Posterior vena cava (tissue), 2 donors: Measurements from ENCODE around the gene N4BP3. TPM values are rescaled to one million over a fixed set of nuclear protein-coding genes. Genes with fewer than 3 reads are reported as not detected.
"Not testable (repeated sequence)": the region's sequence is repeated elsewhere in the genome, so short reads cannot be mapped to it uniquely, and the experiment has no call there.

ENCODE experiments used
- DNase-seq: peaks from one replicate; pipeline ENCODE4 v3.0.0-alpha.2; 2020; ENCODE audit warnings: low spot score
- intact Hi-C, 2 donors: fragments of 100-400 bp; cut with DNase I; formaldehyde crosslinking; loops; one replicate each; pipeline versions ENCODE4 v1.14.1 to v1.14.2; 2022 to 2023
- long read RNA-seq, 2 donors: library from polyadenylated mRNA; unstranded; transcript quantifications; one replicate each; pipeline ENCODE4 v2.0.0, GENCODE V29; 2020 to 2021
- total RNA-seq, 2 donors: library from RNA; stranded (reverse); fragmentation: NEBNext Ultra II Directional; extraction: Animal tissue kit (Norgen Biotek cat#: 25700); gene quantifications; one replicate each; pipeline ENCODE4 v1.2.1, GENCODE V29; 2021
- donor health status: DM: yes; HTN: yes; CAD: no.
- donor health status: DM: yes; HTN: yes; CAD: no.

N4BP3 gene, protein sequence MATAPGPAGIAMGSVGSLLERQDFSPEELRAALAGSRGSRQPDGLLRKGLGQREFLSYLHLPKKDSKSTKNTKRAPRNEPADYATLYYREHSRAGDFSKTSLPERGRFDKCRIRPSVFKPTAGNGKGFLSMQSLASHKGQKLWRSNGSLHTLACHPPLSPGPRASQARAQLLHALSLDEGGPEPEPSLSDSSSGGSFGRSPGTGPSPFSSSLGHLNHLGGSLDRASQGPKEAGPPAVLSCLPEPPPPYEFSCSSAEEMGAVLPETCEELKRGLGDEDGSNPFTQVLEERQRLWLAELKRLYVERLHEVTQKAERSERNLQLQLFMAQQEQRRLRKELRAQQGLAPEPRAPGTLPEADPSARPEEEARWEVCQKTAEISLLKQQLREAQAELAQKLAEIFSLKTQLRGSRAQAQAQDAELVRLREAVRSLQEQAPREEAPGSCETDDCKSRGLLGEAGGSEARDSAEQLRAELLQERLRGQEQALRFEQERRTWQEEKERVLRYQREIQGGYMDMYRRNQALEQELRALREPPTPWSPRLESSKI
- total RNA-seq, result 1 to 10 TPM; 1.7 to 1.8 TPM
- long read RNA-seq, donor 1, full-length matches to known transcripts, result 3 of 3 reads
- long read RNA-seq, donor 1, partial matches to known transcripts, result 0 of 3 reads
- long read RNA-seq, donor 1, other reads (novel, unspliced or antisense), result 0 of 3 reads
- long read RNA-seq, donor 2, full-length matches to known transcripts, result 12 of 14 reads
- long read RNA-seq, donor 2, partial matches to known transcripts, result 2 of 14 reads
- long read RNA-seq, donor 2, other reads (novel, unspliced or antisense), result 0 of 14 reads

DNA sequence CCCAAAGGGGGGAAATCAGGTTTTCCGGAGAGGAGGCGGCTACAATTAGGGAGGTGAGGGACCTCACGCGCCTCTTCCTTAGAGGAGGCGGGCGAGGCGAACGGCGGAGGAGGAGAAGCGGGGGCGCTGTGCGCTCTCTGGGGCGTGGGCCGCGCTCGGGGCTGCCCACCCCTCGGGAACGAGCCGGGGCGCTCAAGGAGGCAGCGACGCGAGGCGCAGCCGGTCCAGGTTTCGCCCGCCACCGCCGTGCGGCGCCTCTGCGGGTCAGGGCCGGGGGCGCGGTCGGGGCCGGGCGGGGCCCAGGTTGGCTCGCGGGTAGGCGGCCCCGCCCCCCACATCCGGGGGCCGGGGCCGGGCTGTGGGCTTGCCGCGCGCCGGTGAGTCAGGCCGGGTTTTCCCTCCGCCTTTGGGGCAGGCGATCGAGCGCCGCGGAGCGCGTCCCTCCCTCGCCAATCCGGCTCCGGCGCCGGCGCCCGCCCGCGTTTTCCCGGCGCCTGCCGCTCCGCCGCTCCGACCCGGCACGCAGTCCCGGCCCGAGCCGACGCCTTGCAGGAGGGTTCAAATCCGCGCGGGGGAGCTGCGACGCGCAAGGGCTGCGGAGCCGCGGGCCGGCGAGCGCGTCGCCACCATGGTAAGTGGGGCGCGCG is at the start of gene N4BP3:
Gene N4BP3, plus strand, starts transcription at position 392 of the 647 bp plus-strand sequence. CDS start 6,052 bp downstream, outside the sequence.
- DNase-seq, result no peak
- intact Hi-C loops, result no loop called here

DNA sequence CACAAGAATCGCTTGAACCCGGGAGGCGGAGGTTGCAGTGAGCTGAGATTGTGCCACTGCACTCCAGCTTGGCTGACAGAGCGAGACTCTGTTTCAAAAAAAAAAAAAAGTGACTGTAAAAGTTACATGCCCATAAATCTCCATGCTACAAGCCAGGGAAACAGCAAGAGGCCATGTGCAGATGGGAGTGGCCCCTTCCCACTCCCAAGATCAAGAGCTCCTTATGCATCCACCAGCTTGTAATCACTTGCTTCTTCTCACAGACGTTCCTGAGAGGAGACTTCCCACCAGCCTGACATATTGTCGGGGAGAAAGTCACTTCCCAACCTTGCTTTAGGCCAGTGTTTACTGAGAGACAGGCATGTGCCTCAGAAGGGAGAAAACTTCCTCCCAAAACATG is 45.6 kb upstream of the N4BP3 start:
- DNase-seq, result no peak
- intact Hi-C loops, result no loop called here

DNA sequence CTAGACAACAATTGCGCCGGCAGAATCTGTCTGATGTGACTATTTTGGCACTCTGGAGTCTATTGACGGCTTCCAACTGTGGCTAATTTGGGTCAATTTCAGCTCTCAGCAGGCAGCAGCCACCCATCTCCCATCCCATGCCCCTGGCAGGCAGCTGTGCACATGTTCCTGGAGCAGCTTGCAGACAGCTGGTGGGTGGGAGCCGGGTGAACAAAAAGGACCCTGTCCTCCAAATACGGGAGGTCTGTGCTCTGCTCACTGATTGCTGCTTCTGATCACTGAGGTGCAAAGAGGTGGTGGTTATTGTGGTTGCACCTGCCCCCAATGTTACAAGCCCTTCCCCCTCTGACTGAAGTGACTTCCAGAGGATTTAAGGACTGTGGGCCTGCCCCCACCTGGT is 45.0 kb upstream of the N4BP3 start:
- intact Hi-C loops, result no loop called here
- no peak for DNase-seq

DNA sequence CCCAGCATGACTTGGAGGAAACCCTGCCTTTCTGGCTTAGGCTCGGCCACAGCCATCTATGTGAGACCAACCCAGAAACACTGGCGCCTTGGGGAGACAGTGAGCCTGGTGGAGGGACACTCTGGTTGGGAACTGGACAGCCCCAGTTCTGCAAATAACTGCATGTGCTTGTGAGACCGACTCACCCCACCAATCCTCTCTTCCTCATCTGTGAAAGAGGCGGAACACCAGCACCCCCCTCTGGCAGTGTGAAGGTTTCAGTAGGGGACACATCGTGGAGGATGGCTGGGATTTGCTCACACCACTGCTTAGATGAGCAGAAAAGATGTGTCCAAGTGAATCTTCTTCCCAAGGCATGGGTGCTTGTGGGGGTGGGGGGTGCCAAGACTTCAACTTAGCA is 43.4 kb upstream of the N4BP3 start:
- DNase-seq, result no peak
- intact Hi-C loops, result no loop called here

DNA sequence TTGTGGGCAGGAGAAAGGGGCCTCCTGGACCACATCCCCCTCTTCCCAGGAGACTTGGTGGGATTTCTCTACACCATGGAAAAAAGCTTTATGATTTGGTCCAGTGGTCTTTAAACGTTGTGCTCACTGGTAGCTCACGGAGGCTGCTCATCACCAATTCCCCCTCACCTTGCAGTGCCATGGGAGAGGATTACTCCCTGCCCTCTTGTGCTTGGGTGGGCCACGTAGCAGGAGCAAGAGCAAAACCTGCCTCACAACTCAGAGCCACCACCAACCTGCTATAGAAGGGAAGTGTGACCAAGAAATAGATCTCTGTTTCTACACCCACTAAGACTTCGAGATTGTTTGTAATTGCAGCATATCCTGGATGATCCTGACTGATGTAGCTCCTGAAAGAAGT is 42.2 kb upstream of the N4BP3 start:
- DNase-seq, result no peak
- intact Hi-C loops, result no loop called here

DNA sequence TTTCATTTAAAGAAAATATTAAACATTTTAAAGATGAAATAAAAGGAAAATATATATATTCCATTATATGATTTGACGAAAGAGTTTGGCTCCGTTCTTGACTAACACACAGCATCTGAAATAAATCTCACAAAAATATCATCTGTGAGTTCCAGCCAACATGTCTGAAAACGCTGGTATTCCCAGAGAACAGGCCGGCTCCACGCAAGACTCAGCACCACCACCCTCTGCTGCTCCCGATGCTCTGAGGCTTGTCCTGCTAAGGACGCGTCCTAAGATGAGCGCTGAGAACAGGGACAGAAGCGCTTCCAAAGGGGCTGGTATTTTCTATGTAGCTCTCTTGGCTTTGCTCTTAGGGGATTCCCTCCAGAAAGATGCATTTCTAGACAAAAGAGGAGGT is 40.6 kb upstream of the N4BP3 start:
- DNase-seq, result no peak
- intact Hi-C loops, result no loop called here

DNA sequence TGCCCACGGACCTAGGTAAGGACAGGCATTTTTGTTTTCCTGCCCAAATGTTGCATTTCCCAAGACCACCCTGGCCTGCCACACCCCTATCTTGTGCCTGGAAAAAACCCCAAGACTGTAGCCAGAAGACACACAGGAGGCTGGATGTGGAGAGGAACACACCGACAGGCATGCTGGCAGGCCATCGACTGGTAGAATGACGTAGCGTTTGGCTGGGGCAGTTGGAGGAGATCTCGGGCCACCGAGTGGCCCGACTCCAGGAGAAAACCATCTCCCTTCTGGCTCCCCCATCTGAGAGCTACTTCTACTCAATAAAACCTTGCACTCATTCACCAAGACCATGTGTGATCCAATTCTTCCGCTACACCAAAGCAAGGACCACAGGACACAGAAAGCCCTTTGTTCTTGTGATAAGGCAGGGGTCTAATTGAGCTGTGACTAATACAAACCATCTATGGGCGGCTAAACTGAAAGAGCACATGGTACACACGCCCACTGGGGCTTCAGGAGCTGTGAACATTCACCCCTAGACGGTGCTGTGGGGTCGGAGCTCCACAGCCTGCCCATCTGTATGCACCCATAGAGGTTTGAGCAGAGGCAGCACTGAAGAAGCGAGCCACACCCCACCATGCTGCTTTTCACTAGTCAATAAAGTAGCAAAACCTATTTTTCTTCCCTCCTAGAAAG is 38.9 kb upstream of the N4BP3 start:
- intact Hi-C loops, result no loop called here
- no peak for DNase-seq

DNA sequence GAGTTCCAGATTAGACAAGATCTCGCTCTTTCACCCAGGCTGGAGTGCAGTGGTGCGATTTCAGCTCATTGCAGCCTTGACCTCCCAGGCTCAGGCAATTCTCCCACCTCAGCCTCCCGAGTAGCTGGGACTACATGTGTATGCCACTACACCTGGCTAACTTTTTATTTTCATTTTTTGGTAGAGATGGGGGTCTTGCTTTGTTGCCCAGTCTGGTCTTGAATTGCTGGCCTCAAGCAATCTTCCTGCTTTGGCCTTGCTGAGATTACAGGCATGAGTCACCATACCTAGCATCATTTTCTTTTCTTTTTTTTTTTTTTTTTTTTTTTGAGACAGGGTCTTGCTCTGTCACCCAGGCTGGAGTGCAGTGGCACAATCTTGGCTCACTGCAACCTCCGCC is 36.4 kb upstream of the N4BP3 start:
- intact Hi-C loops, result loop anchor here (5.0 kb wide), 1 partner anchor 85 kb away; no protein-coding TSS in a partner anchor
- DNase-seq, result not testable (repeated sequence)

DNA sequence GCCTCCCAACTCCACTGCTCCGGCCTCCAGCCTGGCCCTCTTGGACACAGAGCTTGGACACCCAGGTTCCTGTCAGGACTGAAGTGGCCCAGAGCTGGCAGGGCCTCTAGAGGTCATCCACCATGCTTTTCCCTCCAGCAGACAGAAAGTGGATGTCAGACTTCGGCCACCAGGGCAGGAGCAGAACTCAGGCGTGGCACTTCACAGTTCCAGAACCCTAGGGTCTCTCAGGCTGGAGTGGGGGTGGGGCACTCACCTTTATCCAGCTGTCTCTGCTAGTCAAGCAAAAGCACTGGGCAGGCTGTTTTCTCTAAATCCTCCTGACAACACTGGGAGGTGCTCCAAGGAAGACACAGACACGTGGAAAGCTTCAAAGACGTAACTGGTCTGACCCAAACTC is 35.6 kb upstream of the N4BP3 start:
- intact Hi-C loops, result loop anchor here (5.0 kb wide), 1 partner anchor 85 kb away; no protein-coding TSS in a partner anchor
- DNase-seq, result no peak

DNA sequence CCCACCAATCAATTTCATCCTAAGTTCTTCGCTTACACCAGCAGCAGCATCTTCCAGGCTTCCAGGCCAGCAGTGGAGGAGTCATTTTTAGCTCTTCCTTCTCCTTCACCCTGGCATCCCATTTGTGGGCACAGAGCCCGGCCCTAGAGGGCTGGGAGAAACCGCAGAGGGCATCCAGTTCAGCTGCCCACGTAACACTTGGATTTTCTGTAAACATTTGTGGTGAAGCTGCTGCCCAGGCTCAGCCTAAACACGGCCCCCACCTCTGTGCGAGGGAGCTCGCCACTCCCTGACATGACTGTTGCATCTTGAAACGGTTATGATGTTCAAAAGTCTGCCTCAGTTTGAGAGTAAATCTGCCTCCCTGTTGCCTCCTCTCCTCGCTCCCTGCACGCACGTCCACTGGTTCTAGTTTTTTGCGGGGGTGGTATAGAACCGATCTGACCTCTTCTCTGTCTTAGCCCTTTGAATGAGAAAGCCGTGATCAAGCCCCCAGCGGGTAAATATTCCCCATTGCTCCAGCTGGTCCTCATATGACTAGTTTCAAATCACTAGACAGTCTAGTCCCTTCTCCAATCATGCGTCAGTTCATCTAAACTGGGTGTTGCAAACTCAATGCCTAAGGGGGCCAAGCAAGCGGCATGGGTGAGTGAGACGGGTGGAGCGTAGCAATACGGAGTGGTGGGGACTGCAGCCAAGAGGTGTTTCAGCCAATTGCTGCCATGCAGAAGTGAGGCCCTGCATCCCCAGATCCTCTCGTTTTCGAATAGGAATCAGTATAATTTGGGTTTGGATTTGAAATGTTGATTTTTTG is 34.9 kb upstream of the N4BP3 start:
- DNase-seq, result no peak

DNA sequence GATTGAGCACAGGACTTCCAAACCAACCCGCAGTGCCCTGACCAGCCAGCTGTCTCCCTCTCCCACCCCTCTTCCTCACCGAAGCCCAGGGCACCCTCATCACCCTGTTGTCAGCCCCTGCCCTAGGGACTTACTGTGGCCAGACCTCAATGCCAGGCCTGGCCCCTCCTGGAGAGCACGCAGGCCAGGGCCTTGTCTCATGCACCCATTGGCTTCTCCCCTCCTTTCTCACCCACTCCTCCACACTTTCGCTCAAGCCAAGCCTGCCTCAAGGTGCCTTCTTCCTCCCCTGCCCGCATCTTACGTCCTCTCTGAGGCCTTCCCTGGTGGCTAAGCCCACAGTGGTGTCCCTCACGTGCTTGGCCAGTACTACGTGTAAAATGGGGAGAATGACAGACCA is 33.3 kb upstream of the N4BP3 start:
- intact Hi-C loops, result no loop called here
- DNase-seq, result no peak

More for the DNA sequence above, 34.9 kb upstream of the N4BP3 start:
- intact Hi-C loops, result loop anchor here (5.0 kb wide), 1 partner anchor 84 kb away; no protein-coding TSS in a partner anchor

DNA sequence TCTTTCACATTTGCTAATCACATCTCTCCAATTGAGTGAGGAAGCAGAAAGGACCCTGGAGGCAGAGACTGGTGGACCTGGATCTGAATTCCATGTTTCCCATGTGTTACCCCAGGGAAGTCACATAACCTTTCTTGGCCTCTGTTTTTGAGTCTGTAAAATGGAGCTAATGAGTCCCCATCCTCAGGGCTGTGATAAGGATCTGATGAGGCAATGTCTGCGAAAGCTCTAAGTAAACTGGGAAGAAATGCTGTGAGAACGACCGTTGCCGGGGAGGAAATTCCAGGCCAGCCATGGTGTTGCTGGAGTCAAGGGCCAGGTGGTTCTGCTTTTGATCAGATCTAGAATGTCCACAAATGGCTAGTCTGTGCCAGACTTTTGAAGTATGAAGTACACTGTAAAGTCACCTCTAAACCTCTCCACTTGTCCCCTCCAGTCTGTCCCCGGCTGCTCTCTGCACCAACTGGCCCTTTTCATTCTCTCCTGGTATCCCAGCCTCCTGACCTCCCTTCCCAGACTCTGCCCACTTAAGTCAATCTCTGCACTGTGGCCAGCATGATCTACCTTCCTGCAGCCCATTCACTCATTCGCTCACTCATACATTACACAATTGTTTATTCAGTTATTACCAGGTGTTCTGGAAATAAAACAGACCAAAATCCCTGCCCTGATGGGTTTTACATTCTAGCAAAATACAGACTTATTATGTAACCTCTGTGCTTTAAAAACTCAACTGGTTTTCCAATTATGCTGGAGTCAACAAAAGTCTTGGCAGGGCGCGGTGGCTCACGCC is 32.5 kb upstream of the N4BP3 start:
- intact Hi-C loops, result no loop called here

DNA sequence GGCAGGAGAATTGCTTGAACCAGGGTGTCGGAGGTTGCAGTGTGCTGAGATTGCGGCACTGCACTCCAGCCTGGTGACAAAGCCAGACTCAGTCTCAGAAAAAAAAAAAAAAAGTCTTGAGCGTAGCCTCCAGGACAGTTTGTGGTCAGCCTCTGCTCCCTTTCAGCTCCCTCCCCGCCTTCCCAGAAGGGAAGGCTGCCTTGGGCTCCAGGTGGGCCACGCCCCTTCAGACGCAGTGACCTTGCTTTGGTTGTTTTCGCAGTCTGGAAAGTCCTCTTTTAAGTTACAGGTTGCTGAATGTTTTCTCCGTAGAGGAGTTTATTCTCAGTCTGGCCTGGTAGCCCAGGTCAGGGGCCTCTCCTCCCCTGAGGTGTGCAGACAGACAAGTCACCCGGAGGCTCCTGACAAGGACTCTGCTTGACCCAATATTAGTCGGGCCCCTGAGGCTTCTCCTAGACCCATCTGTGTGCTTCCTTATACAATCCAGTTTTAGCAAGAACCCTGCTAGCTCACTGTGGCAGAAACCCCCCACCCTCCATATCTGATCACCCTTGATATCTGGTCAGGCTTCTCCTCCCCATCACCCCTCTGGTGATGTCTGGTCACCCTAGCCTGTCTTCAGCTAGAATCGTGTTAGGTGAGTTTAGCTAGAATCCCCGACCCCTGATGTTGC is 31.6 kb upstream of the N4BP3 start:
- intact Hi-C loops, result no loop called here

More for the DNA sequence above, 32.5 kb upstream of the N4BP3 start:
- DNase-seq, result no peak

DNA sequence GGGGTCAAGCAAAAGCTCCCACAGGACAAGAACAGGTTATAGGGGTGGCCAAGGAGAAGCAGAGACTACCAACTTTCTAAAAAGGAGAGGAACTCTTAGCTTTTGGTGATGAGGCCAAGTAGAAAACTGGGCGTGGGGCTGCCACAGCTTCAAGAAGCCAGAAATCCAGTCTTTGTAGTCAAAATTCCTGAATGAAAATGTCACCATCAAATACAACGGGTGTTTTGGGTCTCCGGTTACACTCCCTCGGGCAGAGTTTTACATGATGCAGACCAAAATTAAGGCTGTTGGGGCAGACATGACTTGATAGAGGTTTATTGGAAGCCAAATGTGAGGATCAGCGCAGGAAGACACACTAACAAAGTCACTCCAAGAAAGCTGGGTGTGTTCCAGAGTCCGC is 29.4 kb upstream of the N4BP3 start:
- intact Hi-C loops, result no loop called here
- no peak for DNase-seq

More for the DNA sequence above, 31.6 kb upstream of the N4BP3 start:
- no peak for DNase-seq

DNA sequence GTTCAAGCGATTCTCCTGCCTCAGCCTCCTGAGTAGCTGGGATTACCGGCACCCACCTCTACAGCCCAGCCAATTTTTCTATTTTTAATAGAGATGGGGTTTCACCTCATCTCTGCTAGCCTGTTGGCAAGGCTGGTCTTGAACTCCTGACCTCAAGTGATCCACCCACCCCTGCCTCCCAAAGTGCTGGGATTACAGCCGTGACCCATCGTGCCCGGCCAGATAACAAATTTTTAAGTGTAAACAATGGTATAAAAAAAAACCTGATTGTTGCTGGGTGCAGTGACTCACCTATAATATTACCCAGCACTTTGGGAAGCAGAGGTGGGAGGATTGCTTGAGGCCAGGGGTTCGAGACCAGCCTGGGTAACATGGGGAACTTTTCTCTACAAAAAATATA is 28.0 kb upstream of the N4BP3 start:
- no peak for DNase-seq
- intact Hi-C loops, result no loop called here

DNA sequence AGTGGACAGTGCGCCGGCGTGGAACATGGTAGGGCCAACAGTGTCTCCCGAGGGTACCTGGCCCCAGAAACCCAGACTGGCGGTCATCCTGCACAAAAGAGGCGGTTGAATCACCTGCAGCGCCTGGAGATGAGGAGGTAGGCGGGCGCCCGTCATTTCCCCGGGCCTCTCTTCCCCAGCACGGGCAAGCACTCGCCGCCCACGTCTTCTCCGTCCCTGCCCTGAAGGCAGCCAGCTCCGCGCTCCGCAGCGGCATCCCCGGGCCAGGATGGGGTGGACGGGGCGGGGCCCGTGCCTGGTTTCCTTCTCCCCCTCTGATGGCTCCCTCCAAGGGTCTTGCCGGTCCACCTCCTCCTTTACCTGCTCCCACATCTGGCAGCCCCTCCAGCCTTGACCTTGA is 27.1 kb upstream of the N4BP3 start:
- intact Hi-C loops, result no loop called here
- no peak for DNase-seq

DNA sequence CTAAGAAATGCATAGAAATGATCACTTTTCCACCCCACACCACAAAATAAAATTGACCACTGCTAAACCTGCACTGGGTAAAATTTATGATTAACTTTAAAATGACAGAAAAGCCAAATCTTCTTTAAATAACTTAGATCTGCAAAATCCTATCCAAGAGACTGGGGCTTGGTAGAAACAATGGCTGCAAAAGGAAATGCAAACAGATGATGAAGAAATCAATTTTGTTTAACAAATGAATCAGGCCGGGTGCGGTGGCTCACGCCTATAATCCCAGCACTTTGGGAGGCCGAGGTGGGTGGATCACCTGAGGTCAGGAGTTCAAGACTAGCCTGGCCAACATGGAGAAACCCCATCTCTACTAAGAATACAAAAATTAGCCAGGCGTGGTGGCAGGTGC is 26.1 kb upstream of the N4BP3 start:
- intact Hi-C loops, DNase-seq: not testable (repeated sequence)
